SIG-M5 treated with dmso at 0.1 percent for 504 hours (cell line): ENCODE data around the gene IRF2BP2.

Experiments used
- DNase-seq: peaks from one replicate; lab custom pipeline; 2025; ENCODE audit not compliant: unreplicated experiment; lab: John Stamatoyannopoulos, UW

IRF2BP2 gene

GRCh38 chr1:234585330-234586055, 24.5 kb downstream of the IRF2BP2 start:
- DNase-seq = no peak

GRCh38 chr1:234584926-234585325, 25.1 kb downstream of the IRF2BP2 start:
- no peak for DNase-seq

GRCh38 chr1:234584420-234584805, 25.6 kb downstream of the IRF2BP2 start:
- DNase-seq = no peak

GRCh38 chr1:234583755-234584419, 26.1 kb downstream of the IRF2BP2 start:
- DNase-seq = no peak

GRCh38 chr1:234582681-234583301, 27.2 kb downstream of the IRF2BP2 start:
- DNase-seq = no peak

- no peak for DNase-seq
Observed at GRCh38 chr1:234582186-234582585, 27.8 kb downstream of the IRF2BP2 start.

- no peak for DNase-seq
Observed at GRCh38 chr1:234581063-234581714, 28.8 kb downstream of the IRF2BP2 start.

GRCh38 chr1:234579967-234580366, 30.0 kb downstream of the IRF2BP2 start:
- DNase-seq = peak; percentile 84

- DNase-seq = no peak
Observed at GRCh38 chr1:234578735-234579134, 31.2 kb downstream of the IRF2BP2 start.

GRCh38 chr1:234578087-234578486, 31.9 kb downstream of the IRF2BP2 start:
- DNase-seq = no peak

- DNase-seq = peak; percentile 40
Observed at GRCh38 chr1:234573711-234574299, 36.2 kb downstream of the IRF2BP2 start.

GRCh38 chr1:234572966-234573365, 37.0 kb downstream of the IRF2BP2 start:
- no peak for DNase-seq

GRCh38 chr1:234571702-234572101, 38.3 kb downstream of the IRF2BP2 start:
- DNase-seq = no peak

- no peak for DNase-seq
Observed at GRCh38 chr1:234570329-234571120, 39.5 kb downstream of the IRF2BP2 start.

GRCh38 chr1:234568345-234568744, 41.6 kb downstream of the IRF2BP2 start:
- no peak for DNase-seq

GRCh38 chr1:234565132-234565531, 44.8 kb downstream of the IRF2BP2 start:
- DNase-seq = no peak

- DNase-seq = peak; percentile 57
Observed at GRCh38 chr1:234564035-234565029, 45.6 kb downstream of the IRF2BP2 start.

- DNase-seq = no peak
Observed at GRCh38 chr1:234562334-234562733, 47.6 kb downstream of the IRF2BP2 start.

- no peak for DNase-seq
Observed at GRCh38 chr1:234561319-234561718, 48.7 kb downstream of the IRF2BP2 start.
